Transverse colon (tissue), 4 donors: ENCODE results near the gene UNK. TPM values are rescaled to one million over a fixed set of nuclear protein-coding genes. Genes with fewer than 3 reads are reported as not detected.
"Not testable (repeated sequence)": the region's sequence is repeated elsewhere in the genome, so short reads cannot be mapped to it uniquely, and the experiment has no call there.

Source experiments
- DNase-seq: peaks from one replicate; pipeline ENCODE4 v3.0.0-alpha.2; 2019
- H3K27ac ChIP-seq, 4 donors: fragments of 200-600 bp; sonication (generic); 2 replicates each; pipeline ENCODE4 v1.5.1; 2016 to 2018; ENCODE audit warnings: inconsistent platforms in 4 of 4
- H3K27me3 ChIP-seq: fragments of 200-600 bp; sonication (generic); 2 replicates; pipeline ENCODE4 v1.5.1; 2017; ENCODE audit warnings: inconsistent platforms
- H3K36me3 ChIP-seq, 4 donors: fragments of 200-600 bp; sonication (generic); 2 replicates each; pipeline ENCODE4 v1.5.1; 2017 to 2019; ENCODE audit warnings: inconsistent platforms in 4 of 4
- H3K4me1 ChIP-seq, 4 donors: fragments of 200-600 bp; sonication (generic); 2 replicates each; pipeline ENCODE4 v1.5.1; 2017 to 2020; ENCODE audit warnings: inconsistent platforms in 4 of 4
- H3K4me3 ChIP-seq, 4 donors: fragments of 200-600 bp; sonication (generic); 1 replicate in 1 of 4; 2 replicates in 3 of 4; pipeline versions ENCODE4 v1.5.1 to v1.6.1; 2017 to 2019; ENCODE audit warnings: inconsistent platforms in 4 of 4
- H3K9me3 ChIP-seq, 2 donors: fragments of 200-600 bp; sonication (generic); 2 replicates each; pipeline ENCODE4 v1.5.1; 2017 to 2019; ENCODE audit warnings: inconsistent platforms in 2 of 2
- CTCF ChIP-seq, 5 experiments: fragments of 200-600 bp in 3 of 5; fragments of 450-650 bp in 2 of 5; sonication (generic) in 3 of 5; IDR thresholded peaks; 1 replicate in 2 of 5; 2 replicates in 3 of 5; pipeline ENCODE4 v1.5.1; 2016 to 2017; ENCODE audit warnings: antibody characterized with exemption in 5 of 5, inconsistent platforms in 3 of 5, mild to moderate bottlenecking in 2 of 5, moderate library complexity in 1 of 5
- EP300 ChIP-seq: sonication (generic); formaldehyde crosslinking; IDR thresholded peaks from one replicate; pipeline ENCODE4 v1.6.1; 2017; ENCODE audit warnings: antibody characterized with exemption, low read depth
- POLR2A ChIP-seq: fragments of 450-650 bp; IDR thresholded peaks from one replicate; pipeline ENCODE4 v1.6.1; 2016; ENCODE audit warnings: antibody characterized with exemption, mild to moderate bottlenecking, moderate library complexity
- POLR2AphosphoS5 ChIP-seq, 3 donors: sonication (generic); formaldehyde crosslinking; IDR thresholded peaks; one replicate each; pipeline ENCODE4 v1.6.1; 2016; ENCODE audit warnings: antibody characterized with exemption in 3 of 3
- WGBS, 2 donors: methylation state at CpG; one replicate each; pipeline ENCODE4 v1.1.5; 2018; ENCODE audit warnings: low coverage in 1 of 2; 5-methylcytosine and 5-hydroxymethylcytosine counted together
- in situ Hi-C, 4 donors: fragments of 200-750 bp; cut with MboI; loops; one replicate each; pipeline versions ENCODE4 v1.15.0 to v1.15.1; 2017; ENCODE audit warnings: low sequenced_read_pairs in 3 of 4, low pct_ligation_motif_present in 1 of 4, low pct_unique_long_range_greater_than_20kb in 1 of 4
- intact Hi-C: fragments of 100-400 bp; cut with DNase I; formaldehyde crosslinking; loops from one replicate; pipeline ENCODE4 v1.15.1; 2023; ENCODE audit warnings: low total_unique reads
- total RNA-seq, 4 donors: library from RNA; depleted of rRNA; stranded (reverse); fragments of >200 nt; gene quantifications; one replicate each; pipeline ENCODE4 v1.1.0, GENCODE V29; 2016

UNK gene
- total RNA-seq, 4 donors from 2014 or later: 24.0 to 99.1 (median 63.1) TPM

- Histone ChIP-seq H3K36me3 (peaks cover 0 to 16% (median 6%) of the 10 kb centered on the region in 4 donors), H3K4me1 (no peaks in the 10 kb centered on the region), H3K4me3 (no peak overlapping the region), H3K9me3 (no peaks in the 10 kb centered on the region), H3K27ac (peak overlapping the region in 3 of 4 donors; percentile 14 to 53 (median 44)), H3K27me3 (no peaks in the 10 kb centered on the region)
- intact Hi-C loops: no loop called here
- in situ Hi-C loops: no loop called here
- no peak for DNase-seq
- WGBS, 2 donors: 64 to 82% methylated on average over 3 to 18 of the region's 18 CpGs
- TF ChIP-seq EP300: no peak
- no peak for TF ChIP-seq POLR2A
- no peak for TF ChIP-seq POLR2AphosphoS5 (IDR thresholded peaks at IDR 0.05)
- TF ChIP-seq CTCF (IDR thresholded peaks at IDR 0.05): no peak
Observed at GRCh38 chr17:75808905-75809621, 24.5 kb downstream of the UNK start.

GRCh38 chr17:75809631-75810111, 25.1 kb downstream of the UNK start:
- intact Hi-C loops: no loop called here
- WGBS, 2 donors: 96% methylated on average over 16 of the region's 24 CpGs; no CpG with 5 or more reads in 1 of the 2 donors
- in situ Hi-C loops: no loop called here
- H3K27me3 ChIP-seq: no peaks in the 10 kb centered on the region
- H3K4me1 ChIP-seq: no peaks in the 10 kb centered on the region
- peak overlapping the region in 3 of 4 donors; percentile 14 to 44 (median 26) for H3K27ac ChIP-seq
- TF ChIP-seq POLR2AphosphoS5 (IDR thresholded peaks at IDR 0.05): no peak
- peaks cover 0 to 16% (median 6%) of the 10 kb centered on the region in 4 donors for H3K36me3 ChIP-seq
- H3K4me3 ChIP-seq: no peak overlapping the region
- no peaks in the 10 kb centered on the region for H3K9me3 ChIP-seq
- no peak for DNase-seq

DNA sequence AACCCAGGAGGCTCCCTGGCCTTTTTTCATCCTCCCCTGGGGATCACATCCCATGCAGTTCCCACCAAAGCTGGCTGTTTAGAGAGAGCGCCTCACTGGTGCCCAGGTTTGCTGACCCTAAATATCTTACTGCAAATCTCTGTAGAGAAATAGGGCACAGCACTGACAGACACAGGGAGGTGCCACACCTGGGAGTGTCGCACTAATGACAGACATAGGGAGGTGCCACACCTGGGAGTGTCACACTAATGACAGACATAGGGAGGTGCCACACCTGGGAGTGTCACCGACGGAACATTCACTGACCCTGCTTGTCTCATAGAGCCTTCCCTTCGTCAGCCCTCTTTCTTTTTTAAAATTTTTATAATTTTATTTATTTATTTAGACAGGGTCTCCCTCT, 25.6 kb downstream of the UNK start:
- Histone ChIP-seq H3K36me3 (peaks cover 0 to 16% (median 6%) of the 10 kb centered on the region in 4 donors), H3K27ac (peak overlapping the region in 1 of 4 donors; percentile 44)
- peak; percentile 70 for DNase-seq

DNA sequence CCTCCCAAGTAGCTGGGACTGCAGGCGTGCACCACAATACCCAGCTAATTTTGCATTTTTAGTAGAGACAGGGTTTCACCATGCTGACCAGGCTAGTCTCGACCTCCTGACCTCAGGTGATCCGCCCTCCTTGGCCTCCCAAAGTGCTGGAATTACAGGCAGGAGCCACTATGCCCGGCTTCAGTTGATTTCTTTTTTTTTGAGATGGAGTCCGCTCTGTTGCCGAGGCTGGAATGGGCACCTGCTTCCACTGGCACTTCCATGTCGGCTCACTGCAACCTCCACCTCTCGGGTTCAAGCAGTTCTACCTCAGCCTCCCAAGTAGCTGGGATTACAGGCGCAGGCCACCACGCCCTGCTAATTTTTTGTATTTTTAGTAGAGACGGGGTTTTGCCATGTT, 26.1 kb downstream of the UNK start:
- H3K27ac ChIP-seq, H3K4me3 ChIP-seq, intact Hi-C loops, H3K27me3 ChIP-seq, H3K4me1 ChIP-seq, DNase-seq, H3K9me3 ChIP-seq, in situ Hi-C loops: not testable (repeated sequence)
- H3K36me3 ChIP-seq: peaks cover 0 to 17% (median 6%) of the 10 kb centered on the region in 4 donors
- WGBS, 2 donors: 96 to 100% methylated on average over 4 to 11 of the region's 11 CpGs

More for the DNA sequence above, 25.6 kb downstream of the UNK start:
- intact Hi-C loops: no loop called here
- Histone ChIP-seq H3K4me1 (no peaks in the 10 kb centered on the region), H3K4me3 (no peak overlapping the region), H3K27me3 (no peaks in the 10 kb centered on the region), H3K9me3 (no peaks in the 10 kb centered on the region)
- in situ Hi-C loops: no loop called here
- TF ChIP-seq POLR2A (no peak), POLR2AphosphoS5 (IDR thresholded peaks at IDR 0.05) (peak in 2 of 3 donors; percentile 63 to 73)
- WGBS, 2 donors: 71 to 79% methylated on average over 4 to 5 of the region's 5 CpGs

DNA sequence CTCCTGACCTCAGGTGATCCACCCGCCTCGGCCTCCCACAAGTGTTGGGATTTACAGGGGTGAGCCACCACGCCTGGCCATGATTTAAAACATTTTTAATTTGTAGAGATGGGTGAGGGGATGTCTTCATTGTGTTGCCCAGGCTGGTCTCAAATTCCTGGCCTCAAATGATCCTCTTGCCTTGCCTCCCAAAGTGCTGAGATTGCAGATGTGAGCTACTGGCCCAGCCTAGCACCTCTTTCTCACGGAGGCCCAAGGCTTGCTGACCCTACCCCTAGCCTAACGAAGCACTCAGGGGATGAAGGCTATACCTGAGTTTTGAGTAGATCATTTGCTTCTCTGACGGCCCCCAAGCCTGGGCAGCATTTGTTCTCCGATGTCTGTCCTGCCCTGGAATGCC, 26.6 kb downstream of the UNK start:
- Histone ChIP-seq H3K27ac (no peak overlapping the region), H3K4me3 (no peak overlapping the region), H3K9me3 (no peaks in the 10 kb centered on the region), H3K27me3 (no peaks in the 10 kb centered on the region), H3K4me1 (no peaks in the 10 kb centered on the region), H3K36me3 (peaks cover 0 to 21% (median 6%) of the 10 kb centered on the region in 4 donors)
- no peak for TF ChIP-seq EP300
- no peak for TF ChIP-seq CTCF (IDR thresholded peaks at IDR 0.05)
- TF ChIP-seq POLR2A: no peak
- intact Hi-C loops: no loop called here
- in situ Hi-C loops: no loop called here
- WGBS, 2 donors: 95% methylated on average over 7 of the region's 7 CpGs; no CpG with 5 or more reads in 1 of the 2 donors
- no peak for DNase-seq
